NCI-H187 (cell line): Measurements from ENCODE around the gene ADGRE3.

Experiments used
- DNase-seq, 2 experiments: peaks; one replicate each; lab custom pipeline; 2025; lab: John Stamatoyannopoulos, UW

Gene ADGRE3, protein sequence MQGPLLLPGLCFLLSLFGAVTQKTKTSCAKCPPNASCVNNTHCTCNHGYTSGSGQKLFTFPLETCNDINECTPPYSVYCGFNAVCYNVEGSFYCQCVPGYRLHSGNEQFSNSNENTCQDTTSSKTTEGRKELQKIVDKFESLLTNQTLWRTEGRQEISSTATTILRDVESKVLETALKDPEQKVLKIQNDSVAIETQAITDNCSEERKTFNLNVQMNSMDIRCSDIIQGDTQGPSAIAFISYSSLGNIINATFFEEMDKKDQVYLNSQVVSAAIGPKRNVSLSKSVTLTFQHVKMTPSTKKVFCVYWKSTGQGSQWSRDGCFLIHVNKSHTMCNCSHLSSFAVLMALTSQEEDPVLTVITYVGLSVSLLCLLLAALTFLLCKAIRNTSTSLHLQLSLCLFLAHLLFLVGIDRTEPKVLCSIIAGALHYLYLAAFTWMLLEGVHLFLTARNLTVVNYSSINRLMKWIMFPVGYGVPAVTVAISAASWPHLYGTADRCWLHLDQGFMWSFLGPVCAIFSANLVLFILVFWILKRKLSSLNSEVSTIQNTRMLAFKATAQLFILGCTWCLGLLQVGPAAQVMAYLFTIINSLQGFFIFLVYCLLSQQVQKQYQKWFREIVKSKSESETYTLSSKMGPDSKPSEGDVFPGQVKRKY

DNA sequence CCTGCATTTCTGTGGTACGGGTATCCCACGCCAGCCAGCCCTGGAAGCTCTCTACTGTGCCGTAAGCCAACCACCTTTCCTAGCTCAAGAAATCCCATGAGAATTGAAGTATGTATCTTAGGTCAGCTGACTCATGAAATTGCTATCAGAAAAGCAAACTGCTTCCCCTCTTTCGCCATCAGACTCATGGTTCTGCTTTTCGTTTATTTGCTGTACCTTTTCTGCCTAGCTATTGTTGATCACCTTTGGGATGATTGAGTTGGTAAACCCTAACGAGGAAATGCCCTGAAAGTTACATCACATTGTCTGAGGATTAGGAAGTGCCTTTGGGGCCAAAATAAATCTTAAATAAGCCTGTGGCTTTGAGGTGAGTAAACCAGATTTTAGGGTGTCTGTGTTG is at the start of gene ADGRE3:
TSS of gene ADGRE3 (minus strand) at position 81 of the 400 bp plus-strand sequence. CDS start at position 7, 74 bp downstream.
- DNase-seq = no peak

DNA sequence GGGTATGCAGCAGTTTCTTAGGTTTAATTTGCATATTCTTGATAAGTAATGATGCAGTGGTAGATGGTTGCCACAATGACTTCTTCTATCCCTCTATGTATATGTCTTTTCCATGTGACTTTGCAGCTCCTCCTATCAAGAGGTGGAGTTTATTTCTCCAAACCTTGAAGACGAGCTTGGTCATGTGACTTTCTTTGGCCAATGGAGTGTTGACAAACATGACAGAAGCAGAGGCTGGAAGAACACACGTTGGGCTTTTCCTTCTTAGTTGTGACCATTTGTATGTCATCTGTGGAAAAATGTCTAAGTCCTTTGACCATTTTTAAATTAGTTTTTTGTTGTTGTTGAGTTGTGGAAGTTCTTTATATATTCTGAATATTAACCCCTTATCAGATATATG is 47.5 kb upstream of the ADGRE3 start:
- no peak for DNase-seq

DNA sequence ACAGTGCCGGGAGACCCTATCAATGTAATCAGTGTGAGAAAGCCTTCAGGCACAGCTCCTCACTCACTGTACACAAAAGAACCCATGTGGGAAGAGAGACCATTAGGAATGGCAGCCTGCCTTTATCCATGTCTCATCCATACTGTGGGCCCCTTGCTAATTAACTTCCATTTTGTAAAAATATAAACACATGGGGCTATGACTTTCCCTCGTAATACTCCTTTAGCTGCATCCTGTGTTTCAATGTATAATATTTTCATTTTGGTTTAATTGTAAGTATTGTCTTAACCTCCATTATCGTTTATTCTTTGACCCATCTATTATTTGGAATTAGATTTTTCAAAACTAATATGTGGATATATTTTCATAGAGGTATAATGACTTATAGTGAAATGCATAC is 44.5 kb upstream of the ADGRE3 start:
- DNase-seq = no peak

DNA sequence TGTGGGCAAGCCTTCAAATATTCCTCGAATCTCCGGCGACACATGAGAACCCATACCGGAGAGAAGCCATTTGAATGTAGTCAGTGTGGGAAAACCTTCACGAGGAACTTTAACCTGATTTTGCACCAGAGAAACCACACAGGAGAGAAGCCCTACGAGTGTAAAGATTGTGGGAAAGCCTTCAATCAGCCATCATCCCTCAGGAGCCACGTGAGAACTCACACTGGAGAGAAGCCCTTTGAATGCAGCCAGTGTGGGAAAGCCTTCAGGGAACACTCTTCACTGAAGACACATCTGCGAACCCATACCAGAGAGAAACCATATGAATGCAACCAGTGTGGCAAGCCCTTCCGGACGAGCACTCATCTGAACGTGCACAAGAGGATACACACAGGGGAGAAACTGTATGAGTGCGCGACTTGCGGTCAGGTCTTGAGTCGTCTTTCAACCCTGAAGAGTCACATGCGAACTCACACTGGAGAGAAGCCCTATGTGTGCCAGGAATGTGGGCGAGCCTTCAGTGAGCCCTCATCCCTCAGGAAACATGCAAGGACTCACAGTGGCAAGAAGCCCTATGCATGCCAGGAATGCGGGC is 44.0 kb upstream of the ADGRE3 start:
- no peak for DNase-seq

DNA sequence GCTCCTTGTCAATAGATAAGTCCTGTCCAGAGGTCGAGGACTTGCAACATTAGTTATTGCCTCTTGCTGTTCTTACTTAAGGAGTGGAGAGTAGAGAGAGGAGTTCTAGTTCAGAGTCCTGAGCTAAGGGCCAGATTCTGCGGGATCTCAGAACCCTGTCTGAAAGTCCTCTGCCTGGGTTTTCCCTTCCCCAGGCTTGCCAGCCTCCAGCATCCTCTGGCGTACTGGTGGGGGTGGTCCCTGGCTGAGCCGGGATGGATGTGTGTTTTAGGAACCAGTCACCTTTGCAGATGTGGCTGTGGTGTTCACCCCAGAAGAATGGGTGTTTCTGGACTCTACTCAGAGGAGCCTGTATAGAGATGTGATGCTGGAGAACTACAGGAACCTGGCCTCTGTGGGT is 41.2 kb upstream of the ADGRE3 start:
- DNase-seq = no peak

DNA sequence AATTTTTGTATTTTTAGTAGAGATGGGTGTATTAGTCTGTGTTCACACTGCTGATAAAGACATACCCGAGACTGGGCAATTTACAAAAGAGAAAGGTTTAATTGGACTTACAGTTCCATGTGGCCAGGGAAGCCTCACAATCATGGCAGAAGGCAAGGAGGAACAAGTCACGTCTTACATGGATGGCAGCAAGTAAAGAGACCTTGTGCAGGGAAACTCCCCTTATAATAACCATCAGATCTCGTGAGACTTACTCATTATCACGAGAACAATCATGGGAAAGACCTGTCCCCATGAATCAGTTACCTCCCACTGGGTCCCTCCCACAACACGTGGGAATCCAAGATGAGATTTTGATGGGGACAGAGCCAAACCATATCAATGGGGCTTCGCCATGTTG is 29.8 kb upstream of the ADGRE3 start:
- DNase-seq = no peak

DNA sequence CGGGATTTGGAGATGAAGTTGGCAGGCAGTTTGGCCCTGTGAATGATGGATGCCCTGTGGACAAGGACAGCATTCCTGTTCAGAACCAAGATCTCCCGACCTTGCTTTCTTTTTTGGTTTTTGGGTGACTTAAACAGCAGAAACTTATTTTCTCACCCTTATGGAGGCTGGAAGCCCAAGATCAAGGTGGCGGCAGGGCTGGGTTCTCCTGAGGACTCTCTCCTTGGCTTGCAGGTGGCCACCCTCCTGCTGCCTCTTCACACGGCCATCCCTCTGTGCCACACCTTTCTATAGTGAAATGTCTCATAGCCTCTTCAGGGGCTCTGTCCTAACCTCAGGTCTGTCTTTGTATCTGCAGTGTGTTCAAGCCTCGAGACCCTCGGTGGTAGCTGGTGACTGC is 29.2 kb upstream of the ADGRE3 start:
- no peak for DNase-seq

DNA sequence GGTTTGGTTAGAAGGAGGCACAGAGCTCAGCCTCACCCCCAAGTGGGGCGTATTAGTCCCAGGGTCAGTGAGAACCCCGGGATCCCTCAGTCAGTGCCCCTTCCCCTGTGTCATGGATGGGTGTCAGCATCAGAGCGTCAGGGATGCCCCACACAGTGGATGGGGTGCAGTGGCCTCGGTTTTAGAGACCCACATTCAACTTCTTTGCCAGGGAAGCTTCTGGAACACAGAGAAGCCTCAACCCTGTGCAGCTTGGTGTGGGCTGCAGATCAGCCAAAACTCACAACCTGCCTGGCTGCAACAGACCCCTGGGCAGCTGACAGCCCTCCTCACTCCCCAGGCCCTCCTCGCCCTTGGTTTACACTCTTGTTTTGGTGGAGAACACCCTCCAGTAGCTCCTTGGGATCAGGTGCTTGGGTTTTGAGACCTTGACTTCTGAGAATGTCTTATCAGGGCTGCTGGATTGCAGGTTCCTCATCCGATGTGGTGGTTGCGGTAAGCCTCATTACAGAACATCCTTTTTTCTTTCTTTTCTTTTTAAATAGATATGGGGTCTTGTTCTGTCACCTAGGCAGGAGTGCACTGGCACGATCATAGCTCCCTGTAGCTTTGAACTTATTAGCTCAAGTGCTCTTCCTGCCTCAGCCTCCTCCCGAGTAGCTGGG is 26.2 kb upstream of the ADGRE3 start:
- no peak for DNase-seq

DNA sequence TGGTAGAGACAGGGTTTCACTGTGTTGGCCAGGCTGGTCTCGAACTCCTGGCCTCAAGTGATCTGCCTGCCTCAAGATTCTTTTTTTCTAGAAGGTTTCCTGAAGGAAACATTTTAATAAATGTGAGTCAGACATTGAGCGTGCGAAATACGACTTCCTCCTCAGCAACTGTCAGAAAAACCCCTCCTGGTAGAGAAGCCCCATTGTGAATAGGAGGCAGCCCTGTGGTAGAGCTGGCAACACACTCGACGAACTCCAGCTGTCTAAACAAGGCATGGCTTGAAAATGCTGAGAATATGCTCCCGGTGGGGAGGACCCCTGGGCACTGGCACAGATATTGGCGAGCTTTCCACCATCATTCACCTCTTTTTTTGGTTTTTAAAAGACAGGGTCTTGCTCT is 25.0 kb upstream of the ADGRE3 start:
- no peak for DNase-seq

DNA sequence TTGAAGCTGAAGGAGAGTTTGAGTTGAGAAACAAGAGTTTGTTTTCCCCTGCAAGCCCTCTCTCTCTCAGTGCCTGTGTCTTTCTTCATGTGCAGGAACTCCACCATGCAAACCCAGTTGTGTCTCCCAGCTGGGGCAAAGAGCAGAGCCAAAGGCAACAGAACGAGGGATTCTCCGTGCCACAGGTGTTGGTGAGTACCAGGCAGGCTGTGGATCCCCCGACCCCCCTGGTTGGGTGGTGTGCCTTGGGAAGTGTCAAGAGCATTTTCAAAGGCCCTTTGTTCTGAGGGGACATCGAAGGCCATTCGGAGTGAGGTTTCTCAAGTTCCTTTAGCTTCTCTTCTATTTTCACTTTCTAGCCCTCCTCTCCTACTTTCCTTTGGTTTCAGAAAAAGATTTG is 20.8 kb upstream of the ADGRE3 start:
- no peak for DNase-seq

DNA sequence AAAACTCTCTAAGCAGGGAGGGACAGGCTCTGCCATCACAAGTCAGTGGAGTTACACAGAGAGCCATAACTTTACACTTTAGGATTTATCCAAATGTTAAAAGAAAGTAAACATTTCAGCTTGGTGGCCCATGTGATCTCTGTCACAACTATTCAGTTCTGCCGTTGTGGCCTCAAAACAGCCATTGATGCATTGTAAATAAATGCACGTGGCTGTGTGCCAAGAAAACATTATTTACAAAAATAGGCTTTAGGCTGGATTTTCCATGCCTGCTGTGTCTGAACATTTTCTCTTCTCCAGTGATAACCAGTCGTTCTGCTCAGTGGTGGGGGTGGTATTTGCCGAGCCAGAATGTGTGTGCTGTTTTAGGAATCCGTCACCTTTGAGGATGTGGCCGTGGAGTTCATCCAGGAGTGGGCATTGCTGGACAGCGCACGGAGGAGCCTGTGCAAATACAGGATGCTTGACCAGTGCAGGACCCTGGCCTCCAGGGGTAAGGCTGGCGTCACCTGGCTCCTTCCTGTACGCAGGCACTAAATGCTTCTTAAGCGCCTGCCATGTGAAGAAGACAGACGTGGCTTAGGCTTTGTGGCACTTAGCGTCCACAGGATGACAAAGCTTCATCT is 20.1 kb upstream of the ADGRE3 start:
- no peak for DNase-seq

DNA sequence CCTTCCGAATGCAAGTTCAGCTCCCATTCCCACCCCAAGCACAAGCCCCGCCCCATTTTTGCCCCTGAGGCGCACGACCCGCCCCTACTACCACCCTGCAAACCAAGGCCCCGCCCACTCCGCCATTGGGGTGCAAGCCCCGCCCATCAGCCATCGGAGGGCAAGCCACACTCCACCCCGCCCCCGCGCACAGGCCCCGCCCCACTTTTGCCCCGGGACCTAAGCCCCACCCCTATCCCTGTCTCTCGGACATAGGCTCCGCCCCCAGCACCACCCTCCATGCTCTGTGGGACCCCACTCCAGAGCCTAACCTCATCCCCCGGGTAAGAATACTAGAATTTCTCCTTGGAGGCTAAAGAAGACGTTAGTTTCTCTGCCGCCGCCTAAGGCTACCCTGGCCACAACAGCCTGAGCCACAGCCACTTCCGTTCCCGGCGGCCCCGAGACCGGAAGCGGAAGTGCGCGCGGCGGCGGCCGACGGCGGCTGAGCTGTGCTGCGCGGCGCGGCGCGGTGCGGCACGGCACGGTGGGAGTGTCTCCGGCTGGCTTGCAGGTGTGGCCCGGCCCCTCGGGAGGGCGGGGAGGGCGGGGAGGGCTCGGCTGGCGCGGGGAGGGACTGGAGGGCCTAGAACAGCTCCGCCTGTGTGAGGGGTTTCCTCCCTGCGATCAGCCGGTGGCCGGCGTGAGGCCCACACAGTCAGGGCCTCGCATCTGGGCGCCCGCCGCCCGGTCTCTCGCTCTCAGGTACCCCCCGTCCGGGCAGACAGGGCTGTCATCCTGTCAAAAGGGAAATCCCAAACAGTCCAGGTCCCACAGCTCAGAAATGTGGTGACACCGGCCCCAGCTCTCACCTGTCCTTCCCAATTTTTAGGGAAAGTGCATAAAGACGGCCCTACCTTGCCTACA is 15.2 kb upstream of the ADGRE3 start, which contains the start of gene ZNF333:
TSS of gene ZNF333 (plus strand) at position 451 of the 906 bp plus-strand sequence. CDS start 3,444 bp downstream, outside the sequence.
- peak; percentile 71 to 80 for DNase-seq

DNA sequence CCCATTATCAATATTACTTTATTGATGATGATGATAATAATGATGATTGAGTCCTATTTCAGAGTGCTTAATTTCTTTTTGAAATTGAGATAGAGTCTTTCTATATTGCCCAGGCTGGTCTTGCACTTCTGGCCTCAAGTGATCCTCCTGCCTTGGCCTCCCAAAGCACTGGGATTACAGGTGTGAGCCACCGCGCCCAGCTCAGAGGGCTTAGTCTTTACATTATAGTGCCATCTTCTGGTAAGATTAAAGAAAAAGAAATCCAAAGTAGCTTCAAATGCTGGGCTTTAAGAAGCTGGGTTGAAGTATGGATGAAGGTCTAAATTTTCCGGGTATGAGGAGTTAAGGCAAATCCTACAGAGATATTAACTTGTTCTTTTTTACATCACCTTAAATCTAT is 11.8 kb upstream of the ADGRE3 start:
- no peak for DNase-seq

DNA sequence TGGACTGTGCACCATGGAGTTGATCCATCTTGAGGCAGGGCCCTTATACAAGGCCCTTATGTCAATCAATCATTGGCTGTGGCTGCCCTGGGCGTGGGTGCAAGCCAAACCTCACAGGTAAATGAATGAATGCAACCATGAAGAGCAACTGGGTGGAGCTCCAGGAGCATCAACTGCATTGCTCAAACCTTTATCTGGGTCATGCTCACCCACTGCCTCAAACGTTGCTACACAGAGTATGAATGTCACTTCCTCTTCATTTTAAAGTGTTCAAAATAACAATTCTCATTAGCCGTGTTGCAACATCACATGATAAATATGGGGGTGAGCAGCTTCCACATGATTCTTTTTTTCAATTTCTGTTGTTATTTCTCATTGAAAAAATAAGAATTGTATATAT is 8.8 kb upstream of the ADGRE3 start:
- no peak for DNase-seq

DNA sequence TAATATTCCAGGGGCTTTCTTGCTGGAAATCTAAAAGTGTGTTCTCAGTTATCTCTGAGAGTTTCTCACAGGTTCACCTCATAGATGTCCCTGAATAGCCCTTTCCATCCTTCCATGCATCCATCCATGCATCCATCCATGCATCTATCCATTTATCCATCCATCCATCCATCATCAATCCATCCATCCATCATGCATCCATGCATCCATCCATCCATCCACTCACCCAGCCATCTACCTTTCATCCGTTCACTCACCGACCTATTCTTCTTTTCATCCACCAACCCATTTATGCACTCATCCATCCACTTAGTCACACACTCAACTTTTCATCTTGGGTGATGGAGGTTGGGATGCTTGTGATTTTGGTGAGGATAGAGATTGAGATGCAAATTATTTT is 7.4 kb upstream of the ADGRE3 start:
- no peak for DNase-seq

DNA sequence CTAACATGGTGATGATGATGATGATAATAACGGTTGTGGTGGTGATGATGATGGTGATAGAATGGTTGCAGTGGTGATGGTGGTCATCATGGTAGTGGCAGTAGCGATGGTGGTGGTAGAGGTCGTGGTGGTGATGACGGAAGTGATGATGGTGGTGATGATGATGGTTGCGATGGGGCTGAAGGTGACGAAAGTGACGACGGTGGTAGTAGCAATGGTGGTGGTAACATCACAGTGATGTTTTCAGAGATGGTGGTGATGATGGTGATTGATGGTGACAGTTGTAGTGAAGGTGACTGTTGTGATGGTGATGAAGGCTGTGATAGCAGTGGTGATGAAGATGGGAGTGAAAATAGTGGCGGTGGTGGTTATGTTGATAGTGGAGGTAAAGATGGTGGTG is 3.6 kb upstream of the ADGRE3 start:
- no peak for DNase-seq

DNA sequence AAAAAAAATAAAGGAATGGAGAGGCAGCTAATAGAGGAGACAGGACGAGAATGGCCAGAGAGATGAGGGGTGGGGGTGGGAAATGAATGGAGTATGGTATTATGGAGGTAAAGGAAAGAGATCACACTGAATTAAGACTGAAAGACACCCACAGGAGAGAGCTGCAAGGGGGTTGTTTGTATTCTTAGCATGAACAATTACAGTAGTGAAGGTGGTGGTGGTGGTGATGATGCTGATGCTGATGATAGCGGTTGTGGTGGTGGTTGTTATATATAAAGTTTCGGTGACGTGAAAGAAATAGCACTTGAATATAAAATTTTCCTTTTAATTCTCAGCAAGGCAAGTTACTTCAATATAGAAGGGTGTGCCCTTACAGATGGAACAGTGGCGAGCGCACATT is 2.8 kb upstream of the ADGRE3 start:
- DNase-seq = no peak

DNA sequence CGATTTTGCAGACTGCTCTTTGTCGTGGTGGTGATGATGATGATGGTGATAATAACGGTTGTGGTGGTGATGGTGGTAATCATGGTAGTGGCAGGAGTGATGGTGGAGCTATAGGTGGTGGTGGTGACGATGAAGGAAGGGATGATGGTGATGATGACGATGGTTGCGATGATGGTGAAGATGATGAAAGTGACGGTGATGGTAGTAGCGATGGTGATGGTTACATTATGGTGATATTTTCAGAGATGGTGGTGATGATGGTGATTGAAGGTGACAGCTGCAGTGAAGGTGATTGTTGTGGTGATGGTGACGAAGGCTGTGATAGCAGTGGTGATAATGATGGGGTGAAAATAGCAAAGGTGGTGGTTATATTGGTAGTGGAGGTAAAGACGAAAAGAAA is 2.1 kb upstream of the ADGRE3 start:
- DNase-seq = no peak

DNA sequence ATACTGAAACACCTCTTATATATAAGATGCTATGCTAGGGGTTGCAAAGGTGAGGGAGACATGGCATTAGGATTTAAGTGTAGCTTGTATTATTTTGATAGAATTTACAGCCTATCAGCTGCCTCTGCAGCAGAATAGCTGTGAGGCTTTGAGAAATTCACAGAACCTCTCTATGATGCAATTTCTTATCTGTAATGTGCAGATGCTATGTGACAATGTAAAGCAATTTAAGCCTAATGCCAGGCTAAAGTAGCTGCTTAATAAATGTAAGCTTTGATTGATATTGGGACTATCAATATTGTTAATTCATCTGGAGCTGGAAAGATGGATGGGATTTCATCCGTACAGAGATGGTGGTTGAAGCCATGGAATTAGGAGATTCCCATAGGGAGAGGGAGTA is 1.6 kb downstream of the ADGRE3 start:
- DNase-seq = no peak

DNA sequence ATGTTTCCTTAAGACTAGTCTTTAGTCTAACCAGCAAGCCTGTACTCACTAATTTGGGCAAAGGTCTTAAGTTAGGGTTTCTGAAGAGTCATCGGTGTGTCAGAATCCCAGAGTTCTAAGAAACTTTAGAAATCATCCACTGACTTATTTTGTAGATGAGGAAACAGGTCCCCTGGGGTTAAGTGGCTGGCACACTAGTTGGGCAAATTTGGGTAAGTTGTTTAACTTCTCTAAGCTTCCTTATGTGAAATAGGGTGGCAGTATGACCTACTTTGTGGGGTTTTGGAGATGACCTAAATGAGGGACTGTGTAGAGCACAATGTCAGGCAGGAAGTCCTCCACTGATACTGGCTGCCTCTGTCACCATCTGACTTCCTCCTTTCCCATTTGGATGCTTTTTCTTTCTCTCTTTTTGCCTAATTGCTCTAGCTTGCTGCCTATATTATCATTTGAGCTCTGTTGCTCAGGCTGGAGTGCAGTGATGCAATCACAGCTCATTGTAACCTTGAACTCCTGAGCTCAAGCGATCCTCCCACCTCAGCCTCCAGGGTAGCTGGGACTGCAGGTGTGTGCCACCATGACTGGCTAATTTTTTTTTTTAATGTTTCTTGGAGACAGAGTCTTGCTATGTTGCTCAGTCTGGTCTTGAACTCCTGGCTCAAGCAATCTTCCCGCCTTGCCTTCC is 2.3 kb downstream of the ADGRE3 start:
- no peak for DNase-seq

DNA sequence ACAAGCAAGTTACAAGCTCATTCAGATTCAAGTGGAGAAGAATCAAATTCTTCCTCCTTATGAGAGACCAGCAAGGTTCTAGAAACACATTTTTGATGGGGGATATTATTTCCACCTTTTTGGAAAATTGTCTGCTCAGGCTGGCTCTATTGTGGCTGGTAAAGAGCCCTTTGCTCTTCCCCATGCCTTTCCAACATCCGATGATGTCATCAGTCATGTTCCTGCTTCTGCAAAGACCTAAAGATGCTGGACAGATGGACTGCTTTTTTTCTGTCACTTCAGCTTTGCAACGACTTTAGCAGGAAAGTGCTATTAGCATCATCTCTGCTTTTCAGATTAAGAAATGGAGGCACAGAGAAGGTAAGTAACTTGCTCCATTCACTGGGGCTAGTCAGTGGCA is 4.2 kb downstream of the ADGRE3 start:
- DNase-seq = no peak
